ENCODE results near the gene KCNK10.

GRCh38 chr14:88156127-88156526, 166.9 kb downstream of the KCNK10 start:
- TF ChIP-seq CTCF (IDR thresholded peaks at IDR 0.05) (no peak), POLR2A (IDR thresholded peaks at IDR 0.05) (no peak), EP300 (IDR thresholded peaks at IDR 0.05) (no peak)
